Osteocyte (in vitro differentiated cells): Measurements from ENCODE around the gene SSTR3. TPM values are rescaled to one million over a fixed set of nuclear protein-coding genes. Genes with fewer than 3 reads are reported as not detected.

ENCODE experiments used
- DNase-seq: peaks from one replicate; pipeline ENCODE4 v3.0.0; 2021; ENCODE audit warnings: mixed read lengths; ENCODE audit not compliant: unreplicated experiment; ENCODE audit errors: extremely low spot score
- H3K27ac Mint-ChIP-seq: one replicate; pipeline ENCODE4 v1.8.0; 2021; ENCODE audit warnings: mild to moderate bottlenecking, mixed read lengths; ENCODE audit not compliant: unreplicated experiment
- H3K27me3 Mint-ChIP-seq: one replicate; pipeline ENCODE4 v1.8.0; 2021; ENCODE audit warnings: mixed read lengths; ENCODE audit not compliant: unreplicated experiment
- H3K36me3 Mint-ChIP-seq: one replicate; pipeline ENCODE4 v1.8.0; 2021; ENCODE audit warnings: mixed read lengths; ENCODE audit not compliant: unreplicated experiment
- H3K4me1 Mint-ChIP-seq: one replicate; pipeline ENCODE4 v1.8.0; 2021; ENCODE audit warnings: mixed read lengths; ENCODE audit not compliant: unreplicated experiment
- H3K4me3 Mint-ChIP-seq: one replicate; pipeline ENCODE4 v1.8.0; 2021; ENCODE audit warnings: mild to moderate bottlenecking, moderate library complexity, mixed read lengths; ENCODE audit not compliant: unreplicated experiment
- H3K9me3 Mint-ChIP-seq: one replicate; pipeline ENCODE4 v1.8.0; 2021; ENCODE audit warnings: mixed read lengths; ENCODE audit not compliant: unreplicated experiment
- CTCF ChIP-seq: fragments of 200-600 bp; sonication (generic); IDR thresholded peaks from 2 replicates; pipeline ENCODE4 v1.5.0; 2021; ENCODE audit warnings: antibody characterized with exemption, mild to moderate bottlenecking, moderate library complexity
- total RNA-seq: library from RNA; stranded (reverse); gene quantifications from 2 replicates; pipeline ENCODE4 v1.2.1, GENCODE V29; 2021

Gene SSTR3
- total RNA-seq, 1 donor from 2014 or later = not detected

GRCh38 chr22:37229805-37230672 is 17.8 kb upstream of the SSTR3 start:
- TF ChIP-seq CTCF = no peak
- Mint-ChIP-seq H3K36me3 (no peaks in the 10 kb centered on the region), H3K4me3 (no peak overlapping the region), H3K9me3 (no peaks in the 10 kb centered on the region), H3K4me1 (peaks cover 24% of the 10 kb centered on the region), H3K27me3 (peaks cover 12% of the 10 kb centered on the region), H3K27ac (peak overlapping the region; percentile 24)
- no peak for DNase-seq

- Mint-ChIP-seq H3K9me3 (no peaks in the 10 kb centered on the region), H3K4me3 (no peak overlapping the region), H3K36me3 (no peaks in the 10 kb centered on the region), H3K4me1 (peaks cover 24% of the 10 kb centered on the region), H3K27ac (peak overlapping the region; percentile 68), H3K27me3 (peaks cover 13% of the 10 kb centered on the region)
- DNase-seq = no peak
- TF ChIP-seq CTCF = no peak
These were observed 16.9 kb upstream of the SSTR3 start for GRCh38 chr22:37229012-37229804.

GRCh38 chr22:37228106-37229011 is 16.1 kb upstream of the SSTR3 start:
- DNase-seq = no peak

GRCh38 chr22:37226514-37226913 is 14.2 kb upstream of the SSTR3 start:
- Mint-ChIP-seq H3K4me1 (peaks cover 24% of the 10 kb centered on the region), H3K36me3 (no peaks in the 10 kb centered on the region), H3K4me3 (no peak overlapping the region), H3K27me3 (peaks cover 20% of the 10 kb centered on the region), H3K27ac (no peak overlapping the region), H3K9me3 (no peaks in the 10 kb centered on the region)
- DNase-seq = no peak
- no peak for TF ChIP-seq CTCF

More at GRCh38 chr22:37228106-37229011, 16.1 kb upstream of the SSTR3 start:
- no peak for TF ChIP-seq CTCF
- Mint-ChIP-seq H3K36me3 (no peaks in the 10 kb centered on the region), H3K4me1 (peaks cover 24% of the 10 kb centered on the region), H3K27me3 (peaks cover 13% of the 10 kb centered on the region), H3K4me3 (no peak overlapping the region), H3K27ac (peak overlapping the region; percentile 68), H3K9me3 (no peaks in the 10 kb centered on the region)
